Tibial artery (tissue), 4 donors: ENCODE measurements around the gene ZCRB1.

Experiments used
- DNase-seq, 2 donors: peaks; one replicate each; pipeline ENCODE4 v3.0.0-alpha.2; 2019
- H3K27ac ChIP-seq, 2 donors: fragments of 200-600 bp; sonication (generic) in 1 of 2; 1 replicate in 1 of 2; 2 replicates in 1 of 2; pipeline ENCODE4 v1.5.1; 2018 to 2019; ENCODE audit warnings: mild to moderate bottlenecking in 1 of 2
- H3K27me3 ChIP-seq, 2 donors: fragments of 200-600 bp; sonication (generic) in 1 of 2; one replicate each; pipeline versions ENCODE4 v1.5.1 to v1.6.0; 2016 to 2019
- H3K36me3 ChIP-seq, 3 donors: fragments of 200-600 bp; sonication (generic) in 2 of 3; one replicate each; pipeline ENCODE4 v1.5.1; 2016 to 2019; ENCODE audit warnings: mild to moderate bottlenecking in 2 of 3
- H3K4me1 ChIP-seq, 4 donors: fragments of 200-600 bp; sonication (generic) in 2 of 4; 1 replicate in 3 of 4; 2 replicates in 1 of 4; pipeline ENCODE4 v1.5.1; 2016 to 2019
- H3K4me3 ChIP-seq, 2 donors: fragments of 200-600 bp; sonication (generic) in 1 of 2; 1 replicate in 1 of 2; 2 replicates in 1 of 2; pipeline ENCODE4 v1.5.1; 2018 to 2019; ENCODE audit warnings: mild to moderate bottlenecking in 2 of 2
- H3K9me3 ChIP-seq, 3 donors: fragments of 200-600 bp; sonication (generic) in 1 of 3; one replicate each; pipeline ENCODE4 v1.5.1; 2016 to 2019
- intact Hi-C: fragments of 100-400 bp; cut with DNase I; formaldehyde crosslinking; loops from one replicate; pipeline ENCODE4 v1.15.0; 2023; ENCODE audit warnings: low total_unique reads
- TF ChIP-seq, protein P1 (sequence below), 2 experiments: fragments of 200-600 bp in 1 of 2; fragments of 450-650 bp in 1 of 2; IDR thresholded peaks; one replicate each; pipeline ENCODE4 v1.5.1; 2017 to 2019; ENCODE audit warnings: antibody characterized with exemption in 2 of 2, mild to moderate bottlenecking in 1 of 2, moderate library complexity in 1 of 2

ZCRB1 gene

GRCh38 chr12:42306297-42306696 lies 19.6 kb downstream of the ZCRB1 start:
- no peak overlapping the region for H3K4me3 ChIP-seq
- peaks cover 0 to 16% (median 4%) of the 10 kb centered on the region in 3 donors for H3K36me3 ChIP-seq
- intact Hi-C loops, result no loop called here
- DNase-seq, result no peak
- TF ChIP-seq, protein P1, sequence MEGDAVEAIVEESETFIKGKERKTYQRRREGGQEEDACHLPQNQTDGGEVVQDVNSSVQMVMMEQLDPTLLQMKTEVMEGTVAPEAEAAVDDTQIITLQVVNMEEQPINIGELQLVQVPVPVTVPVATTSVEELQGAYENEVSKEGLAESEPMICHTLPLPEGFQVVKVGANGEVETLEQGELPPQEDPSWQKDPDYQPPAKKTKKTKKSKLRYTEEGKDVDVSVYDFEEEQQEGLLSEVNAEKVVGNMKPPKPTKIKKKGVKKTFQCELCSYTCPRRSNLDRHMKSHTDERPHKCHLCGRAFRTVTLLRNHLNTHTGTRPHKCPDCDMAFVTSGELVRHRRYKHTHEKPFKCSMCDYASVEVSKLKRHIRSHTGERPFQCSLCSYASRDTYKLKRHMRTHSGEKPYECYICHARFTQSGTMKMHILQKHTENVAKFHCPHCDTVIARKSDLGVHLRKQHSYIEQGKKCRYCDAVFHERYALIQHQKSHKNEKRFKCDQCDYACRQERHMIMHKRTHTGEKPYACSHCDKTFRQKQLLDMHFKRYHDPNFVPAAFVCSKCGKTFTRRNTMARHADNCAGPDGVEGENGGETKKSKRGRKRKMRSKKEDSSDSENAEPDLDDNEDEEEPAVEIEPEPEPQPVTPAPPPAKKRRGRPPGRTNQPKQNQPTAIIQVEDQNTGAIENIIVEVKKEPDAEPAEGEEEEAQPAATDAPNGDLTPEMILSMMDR (IDR thresholded peaks at IDR 0.05), result no peak
- no peaks in the 10 kb centered on the region for H3K27me3 ChIP-seq
- H3K27ac ChIP-seq, result no peak overlapping the region
- no peaks in the 10 kb centered on the region for H3K4me1 ChIP-seq
- H3K9me3 ChIP-seq, result no peaks in the 10 kb centered on the region

DNA sequence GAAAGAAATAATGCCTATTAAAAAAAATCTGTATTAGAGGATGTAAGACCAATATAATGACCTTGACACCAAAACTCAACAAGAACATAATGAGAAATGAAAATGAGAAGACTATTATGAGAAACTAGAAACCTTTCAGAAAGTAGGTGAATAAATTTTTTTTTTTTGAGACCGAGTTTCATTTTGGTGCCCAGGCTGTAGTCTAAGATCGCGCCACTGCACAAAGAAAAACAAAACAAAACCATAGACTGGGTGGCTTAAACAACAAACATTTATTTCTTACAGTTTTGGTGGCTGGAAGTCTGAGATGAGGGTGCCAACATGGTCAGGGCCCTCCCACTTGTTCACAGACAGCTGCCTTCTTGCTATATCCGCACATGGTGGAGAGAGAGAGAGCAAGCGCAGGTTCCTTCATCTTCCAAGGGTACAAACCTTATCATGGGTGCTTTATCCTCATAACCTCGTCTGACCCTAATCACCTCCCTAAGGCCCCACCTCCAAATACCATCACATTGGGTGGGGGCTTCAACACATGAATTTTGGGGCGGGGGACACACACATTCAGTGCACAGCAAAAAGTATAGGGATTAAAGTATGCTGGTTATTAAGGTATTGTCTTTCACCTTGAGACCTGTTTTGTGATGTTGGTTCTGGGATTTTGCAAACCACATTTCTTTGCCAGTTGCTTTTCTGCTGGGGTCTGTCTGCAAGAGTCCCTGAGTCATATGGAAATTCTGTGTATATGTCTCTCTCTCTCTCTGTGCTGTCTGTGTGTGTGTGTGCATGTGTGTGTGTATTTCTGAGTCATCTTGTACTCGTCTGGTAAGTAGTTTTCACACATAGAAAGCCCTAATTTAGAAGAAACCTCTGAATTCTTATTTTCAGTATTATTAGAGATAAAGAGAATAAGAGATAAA lies 26.2 kb downstream of the ZCRB1 start:
- DNase-seq, result no peak
- H3K4me3 ChIP-seq, result no peak overlapping the region
- no peaks in the 10 kb centered on the region for H3K27me3 ChIP-seq
- H3K4me1 ChIP-seq, result no peaks in the 10 kb centered on the region
- TF ChIP-seq, protein P1 (IDR thresholded peaks at IDR 0.05), result no peak
- intact Hi-C loops, result no loop called here
- no peaks in the 10 kb centered on the region for H3K9me3 ChIP-seq
- no peak overlapping the region for H3K27ac ChIP-seq
- H3K36me3 ChIP-seq, result no peaks in the 10 kb centered on the region

DNA sequence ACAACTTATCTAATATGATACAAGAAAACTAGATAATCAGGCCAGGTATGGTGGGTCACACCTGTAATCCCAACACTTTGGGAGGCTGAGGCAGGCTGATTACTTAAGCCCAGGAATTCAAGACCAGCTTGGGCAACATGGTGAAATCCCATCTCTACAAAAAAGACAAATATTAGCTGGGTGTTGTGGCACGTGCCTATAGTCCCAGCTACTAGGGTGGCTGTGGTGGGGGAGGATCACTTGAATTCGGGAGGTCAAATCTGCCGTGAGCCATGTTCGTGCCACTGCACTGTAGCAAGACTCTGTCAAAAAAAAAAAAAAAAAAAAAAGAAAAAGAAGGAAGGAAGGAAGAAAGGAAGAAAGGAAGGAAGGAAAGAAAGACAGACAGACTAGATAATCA lies 27.0 kb downstream of the ZCRB1 start:
- H3K27ac ChIP-seq, result no peak overlapping the region
- no peaks in the 10 kb centered on the region for H3K4me1 ChIP-seq
- TF ChIP-seq, protein P1 (IDR thresholded peaks at IDR 0.05), result no peak
- no peak overlapping the region for H3K4me3 ChIP-seq
- DNase-seq, result no peak
- H3K36me3 ChIP-seq, result no peaks in the 10 kb centered on the region
- intact Hi-C loops, result no loop called here
- H3K27me3 ChIP-seq, result no peaks in the 10 kb centered on the region
- no peaks in the 10 kb centered on the region for H3K9me3 ChIP-seq

DNA sequence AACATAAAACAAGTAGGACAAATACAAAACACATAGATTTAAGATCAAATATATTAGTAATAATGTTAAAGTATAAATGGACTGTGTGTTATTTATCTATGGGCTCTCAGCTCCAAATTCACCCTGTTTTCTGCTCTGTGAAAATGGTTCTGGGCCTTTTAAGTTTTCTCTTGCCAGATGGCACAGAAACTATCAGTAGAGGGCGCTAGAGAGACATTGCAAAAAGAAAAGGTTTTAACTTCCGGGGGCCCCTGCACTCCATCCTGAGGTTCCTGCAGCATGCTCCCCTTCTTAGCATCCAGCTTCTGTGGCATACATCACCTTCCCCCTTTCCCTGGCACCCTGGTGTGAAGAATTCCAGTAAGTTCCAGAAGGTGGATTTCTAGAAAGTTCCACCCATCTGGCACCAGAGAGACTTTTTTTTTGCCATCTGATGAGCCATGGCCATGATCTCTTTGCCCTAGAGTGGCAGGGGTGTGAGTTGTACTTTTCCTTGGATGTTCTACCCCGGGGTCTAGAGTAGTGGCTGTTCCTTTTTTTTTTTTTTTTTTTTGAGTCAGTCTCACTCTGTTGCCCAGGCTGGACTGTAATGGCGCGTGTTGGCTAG lies 29.3 kb downstream of the ZCRB1 start:
- H3K4me3 ChIP-seq, result no peak overlapping the region
- H3K4me1 ChIP-seq, result no peaks in the 10 kb centered on the region
- DNase-seq, result no peak
- intact Hi-C loops, result no loop called here
- no peak overlapping the region for H3K27ac ChIP-seq
- H3K36me3 ChIP-seq, result no peaks in the 10 kb centered on the region
- no peaks in the 10 kb centered on the region for H3K27me3 ChIP-seq
- TF ChIP-seq, protein P1 (IDR thresholded peaks at IDR 0.05), result no peak
- no peaks in the 10 kb centered on the region for H3K9me3 ChIP-seq

DNA sequence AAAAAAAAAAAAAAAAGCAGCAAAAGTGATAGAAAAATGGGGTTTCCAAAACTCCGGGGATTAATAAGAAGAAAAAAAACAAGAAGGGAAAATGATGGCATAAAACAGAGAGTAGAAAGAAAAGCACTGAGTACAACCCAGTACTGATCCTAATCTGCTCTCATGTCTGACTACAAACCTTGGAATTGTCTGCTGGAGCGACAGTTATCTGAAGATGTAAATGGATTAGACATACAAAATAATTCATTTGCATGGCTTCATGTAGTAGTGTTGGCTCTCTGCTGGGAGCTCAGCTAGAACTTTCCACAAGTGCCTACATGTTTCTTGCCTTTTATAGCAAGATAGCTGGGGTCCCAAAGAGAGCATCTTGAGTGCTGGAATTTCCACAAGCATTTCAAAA lies 34.2 kb downstream of the ZCRB1 start:
- no peak overlapping the region for H3K4me3 ChIP-seq
- no peaks in the 10 kb centered on the region for H3K9me3 ChIP-seq
- no peaks in the 10 kb centered on the region for H3K36me3 ChIP-seq
- no peaks in the 10 kb centered on the region for H3K4me1 ChIP-seq
- intact Hi-C loops, result no loop called here
- no peak for DNase-seq
- TF ChIP-seq, protein P1 (IDR thresholded peaks at IDR 0.05), result no peak
- no peaks in the 10 kb centered on the region for H3K27me3 ChIP-seq
- H3K27ac ChIP-seq, result no peak overlapping the region
